GM12873 (cell line): ENCODE data around the gene RASAL1.

ENCODE experiments used
- CTCF ChIP-seq: IDR thresholded peaks from 2 replicates; pipeline ENCODE4 v1.5.1; 2012; ENCODE audit warnings: low read depth, mild to moderate bottlenecking, moderate library complexity, low read length, control low read depth; ENCODE audit not compliant: insufficient read depth; ENCODE audit errors: missing control alignments

The RASAL1 gene

GRCh38 chr12:113152196-113152834 lies 16.8 kb upstream of the RASAL1 start:
- TF ChIP-seq CTCF: peak; percentile 1

GRCh38 chr12:113151655-113152054 lies 16.1 kb upstream of the RASAL1 start:
- TF ChIP-seq CTCF: peak; percentile 12

GRCh38 chr12:113149361-113150150 lies 14.0 kb upstream of the RASAL1 start, which contains the start of gene CFAP73:
CFAP73 (plus strand) TSS chr12:113149724; CDS start chr12:113149858, 134 bp downstream.
- TF ChIP-seq CTCF: no peak

GRCh38 chr12:113146999-113147398 lies 11.4 kb upstream of the RASAL1 start:
- no peak for TF ChIP-seq CTCF

GRCh38 chr12:113145720-113146551 lies 10.4 kb upstream of the RASAL1 start:
- no peak for TF ChIP-seq CTCF

- no peak for TF ChIP-seq CTCF
Measured at GRCh38 chr12:113144806-113145205, 9.2 kb upstream of the RASAL1 start.

GRCh38 chr12:113143959-113144358 lies 8.4 kb upstream of the RASAL1 start:
- TF ChIP-seq CTCF: no peak
